NCI-H2029 (cell line): ENCODE data around the gene ITGA3.

ENCODE experiments used
- DNase-seq: peaks from one replicate; lab custom pipeline; 2025; lab: John Stamatoyannopoulos, UW

ITGA3 gene

DNA sequence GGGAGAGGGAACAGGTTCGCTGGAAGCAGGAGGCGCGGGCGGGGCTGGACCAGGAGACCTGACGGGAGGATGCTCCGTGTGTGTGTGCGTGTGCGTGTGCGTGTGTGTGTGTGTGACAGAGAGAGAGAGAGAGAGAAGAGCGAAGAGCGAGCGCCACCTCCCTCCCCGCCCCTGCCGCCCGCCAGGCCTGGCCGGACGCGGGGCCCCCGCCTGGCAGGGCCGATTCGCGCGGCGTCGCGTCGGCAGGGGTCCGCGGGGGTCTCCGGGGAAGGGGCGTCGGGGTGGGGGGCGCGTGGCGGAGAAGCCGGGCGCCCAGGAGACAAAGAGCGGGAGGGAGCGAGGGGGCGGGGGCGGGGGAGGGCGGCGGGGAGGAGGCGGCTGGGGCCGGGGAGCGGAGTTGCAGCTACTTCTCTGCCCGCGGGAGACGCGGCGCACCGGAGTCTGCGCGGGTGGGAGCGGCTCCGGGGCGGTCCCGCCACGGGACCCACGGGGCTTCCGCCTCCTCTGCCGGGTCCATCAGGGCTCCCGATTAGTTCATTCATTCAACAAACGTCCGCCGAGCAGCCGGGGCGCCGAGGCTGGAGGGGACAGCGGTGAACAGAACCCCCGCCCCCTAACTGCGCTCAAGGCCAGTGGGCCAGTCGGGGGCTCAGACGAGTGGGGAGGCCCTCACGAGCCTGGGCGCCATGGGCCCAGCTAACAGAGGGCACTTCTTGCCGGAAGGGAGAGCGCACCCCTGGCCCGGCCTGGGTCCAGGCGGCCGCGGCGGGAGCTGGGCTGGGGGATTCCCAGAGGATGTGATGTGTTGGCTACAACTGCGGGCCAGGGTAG, 74.0 kb downstream of the ITGA3 start, which contains the start of gene SAMD14:
Gene SAMD14, minus strand, starts transcription at position 433 of the 831 bp plus-strand sequence. CDS start 5,201 bp downstream, outside the sequence.
- no peak for DNase-seq

DNA sequence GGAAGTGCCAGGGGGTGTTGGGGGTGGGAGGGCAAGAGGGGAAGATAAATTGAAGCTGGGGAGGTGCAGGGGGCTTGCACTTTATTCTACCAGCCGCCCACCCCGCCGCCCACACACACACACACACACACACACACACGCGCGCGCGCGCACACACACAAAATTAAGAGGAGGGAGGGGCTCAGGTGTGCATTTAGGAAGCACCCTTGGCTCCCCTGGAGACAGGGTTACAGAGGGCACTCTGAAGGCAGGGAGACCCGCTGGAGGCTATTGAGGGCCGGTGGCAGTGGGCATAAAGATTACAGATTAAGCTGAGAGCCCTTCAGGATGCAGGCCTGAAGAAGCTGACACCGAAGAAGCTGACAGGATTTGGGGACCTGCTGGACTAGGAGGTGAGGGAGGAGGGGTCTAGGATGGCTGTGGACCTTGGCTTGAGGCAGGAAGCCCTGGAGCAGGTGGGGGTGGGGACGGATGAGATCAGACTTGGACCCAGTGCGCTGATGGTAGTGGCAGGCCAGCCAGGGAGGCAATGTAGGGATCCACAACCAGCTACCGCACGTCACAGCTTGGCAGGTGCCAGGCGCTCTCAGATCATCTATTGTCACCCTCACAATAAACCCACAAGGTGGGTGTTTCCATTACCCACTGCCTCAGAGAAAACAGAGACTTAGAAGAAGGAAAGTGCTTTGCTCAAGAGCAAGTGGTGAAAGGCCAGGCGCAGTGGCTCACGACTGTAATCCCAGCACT, 74.8 kb downstream of the ITGA3 start:
- DNase-seq: peak; percentile 62

DNA sequence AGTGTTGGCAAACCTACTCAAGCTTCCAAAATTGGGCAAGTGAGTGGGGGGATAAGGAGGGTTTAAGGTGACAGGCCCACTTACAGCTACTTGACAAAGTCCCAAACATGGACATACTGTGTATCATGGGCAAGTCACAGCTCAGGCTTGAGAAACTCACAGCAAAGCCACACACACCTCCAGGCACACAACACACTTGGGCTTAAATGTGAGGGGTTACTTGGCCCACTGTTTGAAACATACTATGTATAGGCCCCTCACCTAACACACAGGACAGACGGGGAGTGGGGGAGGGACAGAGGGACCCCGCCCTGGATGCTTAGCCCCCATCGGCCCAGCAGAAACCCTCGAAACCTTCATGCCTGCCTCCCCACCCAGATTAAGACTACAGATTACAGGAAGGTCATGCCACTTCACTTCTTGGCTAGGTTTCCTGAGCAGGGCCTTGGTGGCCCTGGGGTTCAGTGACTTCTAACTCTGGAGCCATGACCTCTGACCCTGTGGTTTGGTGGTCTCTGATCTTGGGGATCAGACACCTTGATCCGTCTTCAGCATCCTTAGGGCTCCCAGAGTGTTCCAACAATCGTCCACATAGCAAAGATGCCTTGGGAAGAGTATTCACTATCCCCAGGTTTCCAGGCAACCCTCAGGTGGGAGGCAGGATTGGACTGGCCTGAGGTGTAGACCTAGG, 76.3 kb downstream of the ITGA3 start:
- no peak for DNase-seq

DNA sequence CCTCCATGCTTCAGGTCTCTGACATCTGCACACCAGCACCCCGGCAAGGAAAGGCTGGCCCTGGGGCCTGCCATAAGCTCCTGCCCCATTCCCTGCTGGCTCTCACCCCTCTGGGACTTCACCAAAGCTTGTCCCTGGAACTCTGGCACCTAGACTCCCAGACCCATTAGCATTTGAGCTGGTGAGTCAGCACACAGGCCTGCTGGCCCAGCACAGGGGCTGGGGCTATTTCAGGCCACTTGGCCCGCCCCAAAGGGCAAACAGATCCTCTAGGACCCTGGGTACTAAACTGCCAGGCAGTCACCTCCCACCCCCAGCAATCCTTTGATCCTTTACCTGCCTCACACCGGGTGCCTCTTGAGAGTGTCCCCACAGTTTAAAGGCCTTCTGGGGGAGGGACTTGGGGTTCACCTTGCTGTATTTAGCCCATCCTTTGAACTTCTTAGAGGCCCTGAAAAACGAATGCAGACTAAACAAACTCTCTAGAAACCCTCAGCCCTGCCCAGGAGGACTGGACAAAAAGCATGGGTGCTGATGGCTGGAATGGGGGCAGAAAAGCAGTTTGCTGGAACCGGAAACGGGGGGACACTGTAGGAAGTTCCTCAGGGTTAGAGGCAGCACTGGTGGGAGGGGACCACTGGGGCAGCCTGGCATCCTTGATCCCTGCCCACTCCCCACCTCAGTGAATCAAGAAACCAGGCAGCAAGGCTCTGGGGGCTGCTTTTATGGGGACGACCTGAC, 77.3 kb downstream of the ITGA3 start:
- DNase-seq: no peak

DNA sequence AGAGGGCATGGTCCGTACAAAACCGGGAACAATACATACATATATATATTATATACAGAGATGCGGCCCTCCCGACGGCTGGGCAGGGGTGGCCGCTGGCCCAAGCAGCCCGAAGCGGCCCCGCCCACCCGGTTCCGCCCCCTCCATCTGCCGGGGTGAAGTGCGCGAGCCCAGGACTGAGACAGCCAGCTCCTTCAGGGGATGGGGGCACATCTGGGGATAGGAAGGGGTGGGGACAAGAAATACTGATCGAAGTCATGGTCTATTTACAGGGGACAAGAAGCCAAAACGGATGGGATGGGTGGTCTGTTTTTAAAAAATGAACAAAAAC, 77.8 kb downstream of the ITGA3 start:
- no peak for DNase-seq

DNA sequence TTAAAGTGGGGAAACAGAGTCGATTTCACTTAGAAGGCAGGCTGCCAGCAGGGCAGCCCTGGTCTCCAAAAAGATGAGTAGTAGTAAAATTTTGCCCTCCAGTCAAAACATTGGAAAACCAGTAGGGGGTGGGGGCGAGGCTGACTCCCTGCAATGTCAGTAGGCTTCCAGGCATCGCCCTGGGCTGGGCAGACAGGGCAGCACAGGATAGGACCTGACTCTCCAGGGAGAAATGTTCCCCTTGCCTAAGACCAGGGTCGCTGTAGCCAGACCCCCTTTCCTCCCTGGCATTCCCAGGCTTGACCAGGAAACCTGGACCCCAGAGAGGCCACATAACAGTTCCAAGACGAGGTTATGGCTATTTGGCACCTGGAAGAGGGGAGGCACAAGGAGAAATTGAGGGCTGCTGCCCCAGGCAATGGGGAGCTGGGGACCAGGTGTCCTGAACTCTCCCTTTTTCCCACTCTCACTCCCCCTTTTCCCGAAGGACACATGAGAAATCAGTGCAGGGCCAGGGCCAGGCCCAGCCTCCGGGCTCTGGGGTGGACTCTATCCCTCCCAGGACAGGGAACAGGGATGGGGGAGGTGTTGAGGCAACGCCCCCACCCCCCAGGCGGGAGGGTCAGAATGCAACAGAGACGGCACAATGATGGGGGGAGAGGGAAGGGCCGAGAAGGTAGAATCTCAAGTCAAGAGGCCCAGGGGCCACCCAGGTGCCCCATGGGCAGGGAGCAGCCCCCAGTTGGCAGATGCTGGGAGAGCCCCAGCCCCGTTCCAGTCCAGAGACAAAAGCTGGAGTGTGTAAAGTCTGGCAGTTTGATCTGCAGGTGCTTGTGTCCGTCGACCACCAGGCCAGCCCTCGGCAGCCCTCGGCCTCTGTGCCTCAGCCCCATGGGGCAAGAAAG, 78.5 kb downstream of the ITGA3 start:
- no peak for DNase-seq

DNA sequence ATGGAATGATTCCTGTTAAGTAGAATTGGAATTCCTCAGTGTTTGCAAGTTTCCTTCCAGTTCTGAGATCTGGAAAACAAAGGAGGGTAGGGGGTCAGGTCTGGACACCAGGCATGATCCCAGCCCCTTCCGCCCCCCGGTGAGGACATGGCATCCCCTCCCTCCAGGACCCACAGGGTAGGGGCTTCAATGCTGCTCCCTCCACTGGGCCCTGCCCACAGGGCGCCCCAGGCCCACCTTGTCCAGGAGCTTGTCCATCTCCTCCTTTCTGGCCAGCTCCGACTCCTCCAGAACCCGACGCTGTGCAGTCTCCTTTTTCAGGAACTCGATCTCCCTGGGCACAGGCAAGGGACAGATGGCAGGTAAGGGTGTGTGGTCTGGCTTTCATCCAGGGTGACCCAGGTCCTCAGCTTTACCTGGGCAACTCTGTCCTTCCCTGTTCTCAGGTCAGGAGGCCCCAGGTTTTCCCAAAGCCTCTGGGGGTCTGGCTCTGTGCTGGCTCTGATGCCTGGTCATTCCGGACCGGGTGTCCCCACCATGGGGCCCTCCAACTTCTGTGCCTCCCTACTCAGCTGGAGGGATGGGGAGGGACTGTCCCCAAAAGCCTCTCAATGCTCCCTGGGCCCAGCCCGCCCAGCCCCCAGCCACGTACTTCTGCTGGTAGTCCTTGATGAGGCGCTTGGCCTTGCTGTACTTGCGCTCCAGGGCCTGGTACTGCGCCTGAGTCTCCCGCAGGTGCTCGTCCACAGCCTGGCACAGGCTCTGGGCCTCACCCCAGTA, 79.6 kb downstream of the ITGA3 start:
- no peak for DNase-seq

DNA sequence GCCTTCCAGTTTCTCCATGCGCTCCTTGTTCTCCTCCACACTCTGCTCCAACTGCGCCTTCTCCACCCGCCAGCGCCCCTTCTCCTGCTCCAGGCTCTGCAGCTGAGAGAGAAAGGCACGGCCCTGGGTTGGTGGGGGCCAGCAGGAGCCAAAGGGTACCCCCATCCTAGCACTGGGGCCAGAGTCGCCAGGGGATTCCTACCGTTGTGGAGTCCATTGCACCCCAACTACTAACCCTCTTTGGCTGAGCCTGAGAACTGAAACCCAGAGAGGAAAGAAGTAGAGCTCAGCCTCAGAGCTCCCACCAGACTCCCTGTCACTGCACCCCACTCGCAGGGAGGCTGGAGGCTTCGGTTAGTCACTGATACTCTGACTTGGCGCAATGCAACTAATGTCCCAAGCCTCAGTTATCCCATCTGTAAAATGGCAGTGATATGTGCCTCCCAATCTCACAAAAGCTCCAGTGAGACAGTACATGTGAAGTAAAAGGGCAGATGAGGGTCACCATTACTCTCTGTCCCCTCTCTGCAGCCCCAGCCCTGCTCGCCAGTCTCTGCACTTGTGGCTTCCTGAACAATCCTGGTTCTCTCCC, 80.3 kb downstream of the ITGA3 start:
- DNase-seq: no peak

DNA sequence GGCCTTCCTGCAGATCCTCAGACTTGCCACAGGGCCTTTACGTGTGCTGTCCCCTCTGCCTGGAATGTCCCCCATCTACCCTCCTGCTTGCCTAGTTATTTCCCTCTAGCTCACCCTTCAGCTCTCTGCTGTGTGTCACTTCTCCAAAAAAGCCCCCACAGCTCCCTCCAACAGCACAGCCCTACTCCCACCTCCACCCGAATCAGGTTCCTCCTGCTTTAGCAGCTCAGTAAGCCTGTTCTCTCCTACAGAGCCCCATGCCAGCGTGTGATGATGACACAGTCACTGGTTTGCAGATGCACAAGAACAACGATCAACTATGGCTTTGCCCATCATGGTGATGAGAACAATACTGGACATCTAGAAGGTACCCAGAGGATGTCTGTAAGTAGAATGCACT, 81.1 kb downstream of the ITGA3 start:
- DNase-seq: no peak

DNA sequence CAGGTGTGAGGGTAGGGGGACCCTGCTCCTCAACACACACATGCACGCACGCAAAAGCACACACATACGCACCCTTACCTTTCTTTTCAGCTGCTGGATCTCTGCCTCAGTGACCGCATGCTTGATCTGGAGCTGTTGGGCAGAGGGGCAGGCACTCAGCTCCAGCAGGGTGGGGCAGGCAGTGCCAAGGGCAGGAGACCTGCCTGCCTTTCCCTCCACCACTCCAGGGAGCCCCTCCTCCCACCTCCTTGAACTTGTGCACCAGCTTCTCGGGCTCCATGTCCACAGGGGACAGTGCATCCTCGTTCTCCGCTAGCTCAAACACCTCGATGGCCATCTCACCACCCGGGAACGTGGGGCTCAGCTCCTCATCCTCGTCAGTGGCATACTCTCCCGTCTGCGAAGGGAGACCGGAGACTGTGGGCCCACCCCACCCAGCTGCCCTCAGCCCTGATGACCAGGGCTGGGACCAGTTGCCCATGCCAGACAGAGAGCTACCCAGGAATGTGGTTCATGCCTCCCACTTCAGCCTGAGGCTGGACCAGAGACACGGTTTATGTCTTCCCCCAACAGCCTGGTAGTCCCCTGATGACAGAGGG, 83.4 kb downstream of the ITGA3 start:
- no peak for DNase-seq
